B cell (primary cell): ENCODE results near the gene SLC16A10. TPM values are rescaled to one million over a fixed set of nuclear protein-coding genes. Genes with fewer than 3 reads are reported as not detected.

ENCODE experiments used
- ATAC-seq: fragments of 200-7000 bp; cut with Tn5 transposase; one replicate; pipeline ENCODE4 v1.10.0; 2021; ENCODE audit warnings: low read depth, mild to moderate bottlenecking, moderate number of reproducible peaks, moderate library complexity
- CTCF ChIA-PET: fragments of 350-600 bp; sonication (Branson Sonifier 250); formaldehyde crosslinking; loops from one replicate; lab custom pipeline; 2021; ENCODE audit warnings: antibody characterized with exemption, inconsistent platforms; lab: Charles Lee
- POLR2A ChIA-PET: fragments of 350-600 bp; sonication (Branson Sonifier 250); formaldehyde crosslinking; loops from one replicate; lab custom pipeline; 2021; ENCODE audit warnings: antibody characterized with exemption; lab: Charles Lee
- DNase-seq: peaks from one replicate; pipeline ENCODE4 v3.0.0; 2013
- H2AFZ ChIP-seq: 2 replicates; pipeline ENCODE4 v1.6.1; 2012; ENCODE audit warnings: mild to moderate bottlenecking, low read depth, low read length; ENCODE audit not compliant: insufficient read depth, poor library complexity, severe bottlenecking
- H3K27ac ChIP-seq, 2 donors: 1 replicate in 1 of 2; 2 replicates in 1 of 2; pipeline ENCODE4 v1.5.1; 2012 to 2013; ENCODE audit warnings: low read length in 2 of 2, mild to moderate bottlenecking in 2 of 2, moderate library complexity in 1 of 2
- H3K27me3 ChIP-seq, 4 experiments: fragments of 200-600 bp in 1 of 4; sonication (generic) in 1 of 4; replicated peaks in 1 of 4; 1 replicate in 2 of 4; 2 replicates in 2 of 4; pipeline versions ENCODE4 v1.6.1 to v1.7.0; 2013 to 2016; ENCODE audit warnings: low read length in 3 of 4, mild to moderate bottlenecking in 2 of 4, mixed read lengths in 1 of 4, moderate library complexity in 1 of 4; ENCODE audit not compliant: insufficient read depth in 4 of 4, control insufficient read depth in 3 of 4; ENCODE audit errors: control extremely low read depth in 1 of 4
- H3K36me3 ChIP-seq, 2 experiments: replicated peaks in 1 of 2; 1 replicate in 1 of 2; 2 replicates in 1 of 2; pipeline versions ENCODE4 v1.6.1 to v1.7.1; 2013; ENCODE audit warnings: low read length in 1 of 2; ENCODE audit not compliant: insufficient read depth in 2 of 2, control insufficient read depth in 1 of 2; ENCODE audit errors: control extremely low read depth in 1 of 2, extremely low read depth in 1 of 2
- H3K4me1 ChIP-seq, 2 donors: fragments of 200-600 bp in 1 of 2; sonication (generic) in 1 of 2; 1 replicate in 1 of 2; 2 replicates in 1 of 2; pipeline versions ENCODE4 v1.5.1 to v1.6.1; 2013 to 2017; ENCODE audit warnings: low read length in 2 of 2; ENCODE audit not compliant: control insufficient read depth in 2 of 2, insufficient read depth in 2 of 2
- H3K4me2 ChIP-seq: replicated peaks from 2 replicates; pipeline ENCODE3; 2012; ENCODE audit warnings: mild to moderate bottlenecking, low read depth, low read length; ENCODE audit not compliant: poor library complexity, severe bottlenecking
- H3K4me3 ChIP-seq, 5 experiments: fragments of 200-600 bp in 1 of 5; sonication (generic) in 1 of 5; 1 replicate in 3 of 5; 2 replicates in 2 of 5; pipeline versions ENCODE4 v1.5.1 to v1.7.0; 2011 to 2016; ENCODE audit warnings: low read length in 4 of 5, mild to moderate bottlenecking in 4 of 5, low read depth in 2 of 5, control low read depth in 1 of 5, moderate library complexity in 1 of 5; ENCODE audit not compliant: insufficient read depth in 1 of 5; ENCODE audit errors: control extremely low read depth in 1 of 5, extremely low read depth in 1 of 5
- H3K79me2 ChIP-seq: fragments of 200-600 bp; sonication (generic); one replicate; pipeline ENCODE4 v1.6.0; 2016; ENCODE audit warnings: low read length; ENCODE audit not compliant: control insufficient read depth, insufficient read depth
- H3K9ac ChIP-seq: fragments of 200-600 bp; sonication (generic); 2 replicates; pipeline ENCODE4 v1.6.1; 2017; ENCODE audit warnings: mild to moderate bottlenecking, low read length, moderate library complexity
- H3K9me3 ChIP-seq, 3 donors: one replicate each; pipeline versions ENCODE4 v1.6.1 to v1.7.1; 2013; ENCODE audit warnings: low read length in 2 of 3; ENCODE audit not compliant: control insufficient read depth in 2 of 3, insufficient read depth in 1 of 3; ENCODE audit errors: control extremely low read depth in 1 of 3
- H4K20me1 ChIP-seq: 2 replicates; pipeline ENCODE4 v1.6.0; 2012; ENCODE audit warnings: mild to moderate bottlenecking, low read length; ENCODE audit not compliant: insufficient read depth, control insufficient read depth, poor library complexity, severe bottlenecking
- H3K27ac Mint-ChIP-seq: one replicate; pipeline ENCODE4 v1.8.0; 2021; ENCODE audit warnings: mixed read lengths
- H3K27me3 Mint-ChIP-seq: one replicate; pipeline ENCODE4 v1.8.0; 2021; ENCODE audit warnings: mixed read lengths
- H3K4me1 Mint-ChIP-seq: one replicate; pipeline ENCODE4 v1.8.0; 2021; ENCODE audit warnings: mixed read lengths
- H3K4me3 Mint-ChIP-seq: one replicate; pipeline ENCODE4 v1.8.0; 2021; ENCODE audit warnings: mixed read lengths
- H3K9me3 Mint-ChIP-seq: one replicate; pipeline ENCODE4 v1.8.0; 2022; ENCODE audit warnings: mixed read lengths; ENCODE audit not compliant: insufficient read depth
- EZH2 ChIP-seq: IDR thresholded peaks from 2 replicates; pipeline ENCODE4 v1.6.1; 2012; ENCODE audit warnings: borderline replicate concordance, low read depth, mild to moderate bottlenecking, moderate library complexity, low read length; ENCODE audit not compliant: insufficient read depth, poor library complexity, severe bottlenecking
- WGBS: methylation state at CpG from one replicate; pipeline ENCODE4 v1.1.5; 2013; ENCODE audit warnings: missing lambda C conversion rate; ENCODE audit not compliant: insufficient coverage; 5-methylcytosine and 5-hydroxymethylcytosine counted together
- intact Hi-C: fragments of 100-400 bp; cut with micrococcal nuclease; formaldehyde crosslinking; loops from one replicate; pipeline ENCODE4 v1.10.0; 2022
- polyA plus RNA-seq: library from polyadenylated mRNA; depleted of rRNA; stranded (reverse); fragments of >200 nt; gene quantifications from 2 replicates; pipeline ENCODE4 v1.2.3, GENCODE V29; 2012
- small RNA-seq: library from RNA; depleted of rRNA; stranded (forward); fragments of <200 nt; gene quantifications from one replicate; pipeline ENCODE3, GENCODE V24; 2012; ENCODE audit warnings: low replicate concordance, low read depth; ENCODE audit not compliant: insufficient read length
- total RNA-seq, 2 donors: library from RNA; stranded (reverse); fragments of 120-200 nt in 1 of 2; gene quantifications; 1 replicate in 1 of 2; 2 replicates in 1 of 2; pipeline versions ENCODE4 v1.2.3 to v1.2.4, GENCODE V29; 2013 to 2022
- TF ChIP-seq, protein P1 (sequence below): fragments of 200-600 bp; IDR thresholded peaks from one replicate; pipeline ENCODE4 v1.8.0; 2022; ENCODE audit warnings: antibody characterized with exemption, mild to moderate bottlenecking

SLC16A10 gene
- total and polyA plus RNA-seq, 2 donors (not counting 1 experiment from before 2014, with no cell fraction given) = 0.06 to 0.71 TPM

GRCh38 chr6:111280445-111280955 lies 193.2 kb downstream of the SLC16A10 start:
- Mint-ChIP-seq H3K27ac (no peak overlapping the region), H3K4me3 (no peak overlapping the region), H3K9me3 (peaks cover 3% of the 10 kb centered on the region), H3K4me1 (peaks cover 17% of the 10 kb centered on the region), H3K27me3 (no peaks in the 10 kb centered on the region)
- peaks cover 0 to 6% (median 0%) of the 10 kb centered on the region in 3 donors for H3K9me3 ChIP-seq
- H3K36me3 ChIP-seq = peaks cover 28 to 37% of the 10 kb centered on the region in 2 experiments
- no peak overlapping the region for H3K4me3 ChIP-seq
- H4K20me1 ChIP-seq = no peaks in the 10 kb centered on the region
- H3K4me1 ChIP-seq = peaks cover 8% of the 10 kb centered on the region in 2 donors
- intact Hi-C loops = no loop called here
- peaks cover 19% of the 10 kb centered on the region for H3K79me2 ChIP-seq
- no peaks in the 10 kb centered on the region for H3K27me3 ChIP-seq
- ATAC-seq (no peak), DNase-seq (no peak)
- no peak overlapping the region for H3K4me2 ChIP-seq
- WGBS = no CpG with 5 or more reads among the region's 4 CpGs
- no peak overlapping the region for H3K9ac ChIP-seq
- CTCF ChIA-PET = interaction anchor here (1.4 kb wide), 1 partner anchor 198 kb away, joined by 3 read pairs; no protein-coding TSS in a partner anchor
- no peak overlapping the region for H2AFZ ChIP-seq
- POLR2A ChIA-PET = no interaction called here
- no peak overlapping the region for H3K27ac ChIP-seq
- TF ChIP-seq EZH2 = no peak
- TF ChIP-seq, protein P1, sequence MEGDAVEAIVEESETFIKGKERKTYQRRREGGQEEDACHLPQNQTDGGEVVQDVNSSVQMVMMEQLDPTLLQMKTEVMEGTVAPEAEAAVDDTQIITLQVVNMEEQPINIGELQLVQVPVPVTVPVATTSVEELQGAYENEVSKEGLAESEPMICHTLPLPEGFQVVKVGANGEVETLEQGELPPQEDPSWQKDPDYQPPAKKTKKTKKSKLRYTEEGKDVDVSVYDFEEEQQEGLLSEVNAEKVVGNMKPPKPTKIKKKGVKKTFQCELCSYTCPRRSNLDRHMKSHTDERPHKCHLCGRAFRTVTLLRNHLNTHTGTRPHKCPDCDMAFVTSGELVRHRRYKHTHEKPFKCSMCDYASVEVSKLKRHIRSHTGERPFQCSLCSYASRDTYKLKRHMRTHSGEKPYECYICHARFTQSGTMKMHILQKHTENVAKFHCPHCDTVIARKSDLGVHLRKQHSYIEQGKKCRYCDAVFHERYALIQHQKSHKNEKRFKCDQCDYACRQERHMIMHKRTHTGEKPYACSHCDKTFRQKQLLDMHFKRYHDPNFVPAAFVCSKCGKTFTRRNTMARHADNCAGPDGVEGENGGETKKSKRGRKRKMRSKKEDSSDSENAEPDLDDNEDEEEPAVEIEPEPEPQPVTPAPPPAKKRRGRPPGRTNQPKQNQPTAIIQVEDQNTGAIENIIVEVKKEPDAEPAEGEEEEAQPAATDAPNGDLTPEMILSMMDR = no peak

Small RNA genes within 50 kb of the gene (small RNA-seq; reads per million reads assigned to genes)
- not detected for gene RNU6-960P

Other genes starting within 250 kb of the SLC16A10 start
- 49.3 and 49.8 TPM in 2 replicates for gene AMD1, start 212.7 kb upstream of the SLC16A10 start, total RNA-seq
- 56.8 and 88.9 TPM in 2 replicates for gene AMD1, start 212.7 kb upstream of the SLC16A10 start, polyA plus RNA-seq
- gene GTF3C6, start 128.8 kb upstream of the SLC16A10 start, total RNA-seq = 34.7 and 36.4 TPM in 2 replicates
- gene GTF3C6, start 128.8 kb upstream of the SLC16A10 start, polyA plus RNA-seq = 5.1 and 14.4 TPM in 2 replicates
- 12.1 and 12.3 TPM in 2 replicates for gene RPF2, start 105.5 kb upstream of the SLC16A10 start, total RNA-seq
- gene RPF2, start 105.5 kb upstream of the SLC16A10 start, polyA plus RNA-seq = 4.3 and 4.5 TPM in 2 replicates